ENCODE measurements around the gene SLC28A3. TPM values are rescaled to one million over a fixed set of nuclear protein-coding genes. Genes with fewer than 3 reads are reported as not detected.

Gene SLC28A3
- total RNA-seq, 1 donor: 0.43 TPM

GRCh38 chr9:84318981-84319380 lies 21.6 kb downstream of the SLC28A3 start:
- DNase-seq (ENCODE audit: low read depth): no peak
- TF ChIP-seq CTCF (IDR thresholded peaks at IDR 0.05; ENCODE audit: insufficient read depth, low read depth, low read length): no peak
- no peak overlapping the region for H3K4me3 ChIP-seq (ENCODE audit: low read depth, low read length)

GRCh38 chr9:84317563-84317962 lies 23.0 kb downstream of the SLC28A3 start:
- no peak for DNase-seq (ENCODE audit: low read depth)
- TF ChIP-seq CTCF (IDR thresholded peaks at IDR 0.05; ENCODE audit: insufficient read depth, low read depth, low read length): no peak

GRCh38 chr9:84315278-84315877 lies 25.2 kb downstream of the SLC28A3 start:
- peak; percentile 89 for TF ChIP-seq CTCF (IDR thresholded peaks at IDR 0.05; ENCODE audit: insufficient read depth, low read depth, low read length)
- peak; percentile 68 for DNase-seq (ENCODE audit: low read depth)
- H3K4me3 ChIP-seq (ENCODE audit: low read depth, low read length): no peak overlapping the region

More at GRCh38 chr9:84317563-84317962, 23.0 kb downstream of the SLC28A3 start:
- H3K4me3 ChIP-seq (ENCODE audit: low read depth, low read length): no peak overlapping the region

- DNase-seq (ENCODE audit: low read depth): no peak
Measured at GRCh38 chr9:84314306-84314705, 26.3 kb downstream of the SLC28A3 start.

GRCh38 chr9:84310883-84311282 lies 29.7 kb downstream of the SLC28A3 start:
- no peak for TF ChIP-seq CTCF (IDR thresholded peaks at IDR 0.05; ENCODE audit: insufficient read depth, low read depth, low read length)

More at GRCh38 chr9:84314306-84314705, 26.3 kb downstream of the SLC28A3 start:
- no peak overlapping the region for H3K4me3 ChIP-seq (ENCODE audit: low read depth, low read length)
- TF ChIP-seq CTCF (IDR thresholded peaks at IDR 0.05; ENCODE audit: insufficient read depth, low read depth, low read length): no peak

GRCh38 chr9:84305497-84306131 lies 34.9 kb downstream of the SLC28A3 start:
- H3K4me3 ChIP-seq (ENCODE audit: low read depth, low read length): no peak overlapping the region
- DNase-seq (ENCODE audit: low read depth): no peak
- no peak for TF ChIP-seq CTCF (IDR thresholded peaks at IDR 0.05; ENCODE audit: insufficient read depth, low read depth, low read length)

More at GRCh38 chr9:84310883-84311282, 29.7 kb downstream of the SLC28A3 start:
- no peak for DNase-seq (ENCODE audit: low read depth)
- no peak overlapping the region for H3K4me3 ChIP-seq (ENCODE audit: low read depth, low read length)

All from fibroblast of villous mesenchyme (primary cell).